Spleen (tissue), 11 donors: ENCODE results near the gene C14orf132. TPM values are rescaled to one million over a fixed set of nuclear protein-coding genes. Genes with fewer than 3 reads are reported as not detected.
"Not testable (repeated sequence)": the region's sequence is repeated elsewhere in the genome, so short reads cannot be mapped to it uniquely, and the experiment has no call there.

Experiments used
- DNase-seq: peaks from one replicate; pipeline ENCODE4 v3.0.0-alpha.2; 2020
- H3K27ac ChIP-seq, 8 donors: fragments of 200-600 bp; sonication (generic) in 7 of 8; 1 replicate in 4 of 8; 2 replicates in 4 of 8; pipeline versions ENCODE4 v1.5.0 to v1.8.0; 2016 to 2021; ENCODE audit warnings: inconsistent platforms in 4 of 8, mild to moderate bottlenecking in 4 of 8, moderate library complexity in 1 of 8
- H3K27me3 ChIP-seq, 7 donors: fragments of 200-600 bp; sonication (generic) in 6 of 7; replicated peaks in 1 of 7; 1 replicate in 4 of 7; 2 replicates in 3 of 7; pipeline versions ENCODE4 v1.5.0 to v1.8.0; 2016 to 2021; ENCODE audit warnings: inconsistent platforms in 3 of 7, mild to moderate bottlenecking in 1 of 7
- H3K36me3 ChIP-seq, 6 donors: fragments of 200-600 bp; sonication (generic) in 5 of 6; 1 replicate in 4 of 6; 2 replicates in 2 of 6; pipeline versions ENCODE4 v1.5.0 to v1.8.0; 2016 to 2021; ENCODE audit warnings: inconsistent platforms in 2 of 6
- H3K4me1 ChIP-seq, 6 donors: fragments of 200-600 bp; sonication (generic) in 5 of 6; 1 replicate in 3 of 6; 2 replicates in 3 of 6; pipeline versions ENCODE4 v1.5.0 to v1.8.0; 2016 to 2021; ENCODE audit warnings: inconsistent platforms in 3 of 6
- H3K4me3 ChIP-seq, 8 donors: fragments of 200-600 bp; sonication (generic) in 7 of 8; 1 replicate in 4 of 8; 2 replicates in 4 of 8; pipeline versions ENCODE4 v1.5.0 to v1.8.0; 2016 to 2021; ENCODE audit warnings: inconsistent platforms in 4 of 8, mild to moderate bottlenecking in 4 of 8, moderate library complexity in 2 of 8
- H3K9me3 ChIP-seq, 8 donors: fragments of 200-600 bp; sonication (generic) in 7 of 8; 1 replicate in 4 of 8; 2 replicates in 4 of 8; pipeline versions ENCODE4 v1.5.0 to v1.8.0; 2016 to 2021; ENCODE audit warnings: inconsistent platforms in 4 of 8
- POLR2A ChIP-seq, 3 donors: fragments of 450-650 bp; IDR thresholded peaks; one replicate each; pipeline ENCODE4 v1.5.1; 2017; ENCODE audit warnings: antibody characterized with exemption in 3 of 3, mild to moderate bottlenecking in 1 of 3
- POLR2AphosphoS5 ChIP-seq, 3 donors: sonication (generic); formaldehyde crosslinking; IDR thresholded peaks; one replicate each; pipeline ENCODE4 v1.5.1; 2017; ENCODE audit warnings: antibody characterized with exemption in 3 of 3
- WGBS, 5 donors: extraction: QIAGEN DNeasy Blood & Tissue Kit in 3 of 5; methylation state at CpG; one replicate each; pipeline versions ENCODE4 v1.1.5 to v1.1.7; 2013 to 2018; 5-methylcytosine and 5-hydroxymethylcytosine counted together
- intact Hi-C: fragments of 100-400 bp; cut with DNase I; formaldehyde crosslinking; loops from one replicate; pipeline ENCODE4 v1.15.0; 2023; ENCODE audit warnings: low total_unique reads
- polyA plus RNA-seq, 3 donors: library from polyadenylated mRNA; stranded (reverse); fragments of 200-250 nt; gene quantifications; one replicate each; pipeline ENCODE4 v1.2.1, GENCODE V29; 2013
- total RNA-seq, 7 donors: library from RNA; depleted of rRNA in 3 of 7; stranded (reverse); fragments of >200 nt in 3 of 7; fragmentation: NEBNext Ultra II Directional in 4 of 7; extraction: Animal tissue kit (Norgen Biotek cat#: 25700) in 4 of 7; gene quantifications; one replicate each; pipeline versions ENCODE4 v1.1.0 to v1.2.1, GENCODE V29; 2016 to 2021
- TF ChIP-seq, protein P1 (sequence below), 11 experiments: fragments of 200-600 bp in 7 of 11; fragments of 450-650 bp in 4 of 11; sonication (generic) in 4 of 11; IDR thresholded peaks in 8 of 11; conservative IDR thresholded peaks in 3 of 11; 1 replicate in 7 of 11; 2 replicates in 4 of 11; pipeline versions ENCODE4 v1.4.0 to v1.8.0; 2016 to 2021; ENCODE audit warnings: antibody characterized with exemption in 11 of 11, inconsistent platforms in 4 of 11, mild to moderate bottlenecking in 1 of 11
- donor health status: healthy with polysubstance abuse.
- donor health status: DM: no; HTN: no; CAD: no; lungs with moderate emphysema.
- donor health status: DM: no; HTN: no; CAD: no.
- donor health status: Bipolar disorder and iron deficiency.
- donor health status: healthy.
- donor health status: DM: no; HTN: no; CAD: no.
- donor health status: DM: yes; HTN: yes; CAD: no.

The C14orf132 gene
- total and polyA plus RNA-seq, 10 donors, result 1.8 to 16.4 (median 7.8) TPM

DNA sequence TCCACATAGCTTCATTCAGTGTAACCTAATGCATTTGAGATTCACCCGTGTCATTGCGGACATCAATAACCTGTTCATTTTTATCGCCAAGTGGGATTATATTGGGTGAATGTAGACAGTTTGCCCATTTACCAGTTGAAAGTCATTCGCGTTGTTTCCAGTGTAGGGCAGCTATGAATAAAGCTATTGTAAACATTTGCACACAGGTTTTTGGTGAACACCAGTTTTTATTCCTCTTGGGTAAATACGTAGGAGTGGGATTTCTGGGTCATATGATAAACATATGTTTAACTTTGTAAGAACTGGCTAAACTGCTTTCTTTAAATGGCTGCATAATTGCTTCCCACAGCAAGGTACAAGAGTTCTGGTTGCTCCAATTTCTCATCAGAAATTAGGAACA is 33.6 kb downstream of the C14orf132 start:
- TF ChIP-seq, protein P1, sequence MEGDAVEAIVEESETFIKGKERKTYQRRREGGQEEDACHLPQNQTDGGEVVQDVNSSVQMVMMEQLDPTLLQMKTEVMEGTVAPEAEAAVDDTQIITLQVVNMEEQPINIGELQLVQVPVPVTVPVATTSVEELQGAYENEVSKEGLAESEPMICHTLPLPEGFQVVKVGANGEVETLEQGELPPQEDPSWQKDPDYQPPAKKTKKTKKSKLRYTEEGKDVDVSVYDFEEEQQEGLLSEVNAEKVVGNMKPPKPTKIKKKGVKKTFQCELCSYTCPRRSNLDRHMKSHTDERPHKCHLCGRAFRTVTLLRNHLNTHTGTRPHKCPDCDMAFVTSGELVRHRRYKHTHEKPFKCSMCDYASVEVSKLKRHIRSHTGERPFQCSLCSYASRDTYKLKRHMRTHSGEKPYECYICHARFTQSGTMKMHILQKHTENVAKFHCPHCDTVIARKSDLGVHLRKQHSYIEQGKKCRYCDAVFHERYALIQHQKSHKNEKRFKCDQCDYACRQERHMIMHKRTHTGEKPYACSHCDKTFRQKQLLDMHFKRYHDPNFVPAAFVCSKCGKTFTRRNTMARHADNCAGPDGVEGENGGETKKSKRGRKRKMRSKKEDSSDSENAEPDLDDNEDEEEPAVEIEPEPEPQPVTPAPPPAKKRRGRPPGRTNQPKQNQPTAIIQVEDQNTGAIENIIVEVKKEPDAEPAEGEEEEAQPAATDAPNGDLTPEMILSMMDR (IDR thresholded peaks at IDR 0.05 in 8 of 11, conservative IDR thresholded peaks at IDR 0.05 in 3 of 11), result no peak
- no peak for TF ChIP-seq POLR2A (IDR thresholded peaks at IDR 0.05)
- no peak for TF ChIP-seq POLR2AphosphoS5 (IDR thresholded peaks at IDR 0.05)
- DNase-seq, result no peak
- H3K4me3 ChIP-seq, result no peak overlapping the region
- no peak overlapping the region for H3K27ac ChIP-seq
- 81 to 98% (median 88%) methylated on average over 6 of the region's 6 CpGs for WGBS, 5 donors
- H3K9me3 ChIP-seq, result peaks cover 0 to 7% (median 0%) of the 10 kb centered on the region in 8 donors
- no peaks in the 10 kb centered on the region for H3K27me3 ChIP-seq
- H3K4me1 ChIP-seq, result no peaks in the 10 kb centered on the region
- intact Hi-C loops, result no loop called here
- H3K36me3 ChIP-seq, result no peaks in the 10 kb centered on the region

DNA sequence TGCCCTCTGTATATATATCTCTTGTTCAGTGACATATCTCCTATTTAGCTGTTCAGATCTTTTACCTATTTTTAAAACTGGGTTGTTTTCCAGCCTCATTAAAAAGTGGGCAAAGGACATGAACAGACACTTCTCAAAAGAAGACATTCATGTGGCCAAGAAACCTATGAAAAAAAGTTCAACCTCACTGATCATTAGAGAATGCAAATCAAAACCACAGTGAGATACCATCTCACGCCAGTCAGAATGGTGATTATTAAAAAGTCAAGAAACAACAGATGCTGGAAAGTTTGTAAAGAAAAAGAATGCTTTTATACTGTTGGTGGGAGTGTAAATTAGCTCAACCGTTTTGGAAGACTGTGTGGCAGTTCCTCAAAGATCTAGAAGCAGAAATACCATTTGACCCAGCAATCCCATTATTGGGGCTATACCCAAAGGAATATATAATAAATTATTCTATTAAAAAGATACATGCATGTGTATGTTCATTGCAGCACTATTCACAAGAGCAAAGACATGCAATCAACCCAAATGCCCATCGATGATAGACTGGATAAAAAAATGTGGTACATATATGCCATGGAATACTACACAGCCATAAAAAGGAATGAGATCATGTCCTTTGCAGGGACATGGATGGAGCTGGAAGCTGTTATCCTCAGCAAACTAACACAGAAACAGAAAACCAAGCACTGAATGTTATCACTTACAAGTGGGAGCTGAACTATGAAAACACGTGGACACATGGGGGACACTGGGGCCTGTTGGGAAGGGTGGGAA is 34.3 kb downstream of the C14orf132 start:
- intact Hi-C loops, DNase-seq, H3K9me3 ChIP-seq, H3K4me3 ChIP-seq, H3K36me3 ChIP-seq, H3K27ac ChIP-seq, H3K27me3 ChIP-seq, H3K4me1 ChIP-seq: not testable (repeated sequence)
- 69 to 89% (median 83%) methylated on average over 4 of the region's 4 CpGs for WGBS, 5 donors

DNA sequence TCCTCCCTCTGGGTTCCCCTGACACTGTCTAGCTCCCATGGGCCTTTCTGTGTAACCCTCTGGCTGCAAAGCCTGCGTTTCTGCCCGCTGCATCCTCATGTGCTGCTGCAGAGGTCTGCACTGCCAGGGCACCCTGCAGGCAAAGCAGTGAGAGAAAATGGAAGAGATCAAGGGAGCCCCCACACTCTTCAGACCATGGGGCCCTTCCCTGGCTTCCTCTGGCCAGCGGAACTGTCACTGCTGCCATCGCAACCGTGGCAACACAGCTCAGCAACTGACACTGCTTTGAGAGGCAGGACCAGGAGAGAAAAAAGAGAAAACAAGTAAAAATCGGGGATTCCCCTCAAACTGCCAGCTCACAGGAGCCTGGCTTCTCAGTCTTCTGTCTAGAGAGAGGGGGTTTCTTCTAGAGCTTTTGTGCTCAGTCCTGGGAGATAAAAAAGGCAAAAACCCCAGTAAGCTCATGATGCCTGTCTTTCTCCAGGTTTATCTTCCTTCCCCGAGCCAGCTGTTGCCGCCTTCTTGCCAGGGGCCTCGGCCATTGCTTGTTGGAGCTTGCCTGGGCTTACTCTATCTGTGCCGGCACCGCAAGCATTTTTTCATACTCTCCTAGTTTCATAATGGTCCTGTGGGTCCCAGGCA is 38.9 kb downstream of the C14orf132 start:
- WGBS, 5 donors, result 61 to 75% (median 72%) methylated on average over 11 of the region's 11 CpGs
- H3K9me3 ChIP-seq, result peaks cover 0 to 9% (median 0%) of the 10 kb centered on the region in 8 donors
- peaks cover 0 to 15% (median 0%) of the 10 kb centered on the region in 7 donors for H3K27me3 ChIP-seq
- H3K4me3 ChIP-seq, result no peak overlapping the region
- H3K36me3 ChIP-seq, result no peaks in the 10 kb centered on the region
- intact Hi-C loops, result no loop called here
- H3K4me1 ChIP-seq, result no peaks in the 10 kb centered on the region
- TF ChIP-seq POLR2A (IDR thresholded peaks at IDR 0.05) (no peak), POLR2AphosphoS5 (IDR thresholded peaks at IDR 0.05) (no peak)
- TF ChIP-seq, protein P1 (IDR thresholded peaks at IDR 0.05 in 8 of 11, conservative IDR thresholded peaks at IDR 0.05 in 3 of 11), result no peak
- DNase-seq, result peak; percentile 18
- H3K27ac ChIP-seq, result no peak overlapping the region

DNA sequence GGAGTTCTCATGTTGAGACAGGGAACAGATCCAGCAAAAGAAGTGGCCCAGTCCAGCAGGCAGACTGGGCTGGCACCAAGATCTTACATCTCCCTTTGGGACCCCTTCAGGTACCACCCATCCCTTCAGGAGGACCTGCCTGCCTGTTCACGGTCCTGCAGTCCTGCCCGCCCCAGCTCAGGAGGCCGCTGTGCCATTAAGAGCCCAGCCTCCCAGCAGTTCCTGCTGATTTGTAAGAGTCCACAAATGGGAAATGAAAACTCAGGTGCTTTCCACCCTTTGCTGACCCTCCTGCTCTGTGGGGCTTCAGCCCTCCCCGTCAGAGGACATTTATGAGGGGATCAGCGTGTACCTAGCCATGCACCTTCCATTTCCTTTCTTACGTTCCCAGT is 39.5 kb downstream of the C14orf132 start:
- WGBS, 5 donors, result 79 to 93% (median 88%) methylated on average over 6 of the region's 6 CpGs
- DNase-seq, result peak; percentile 48
- Histone ChIP-seq H3K9me3 (peaks cover 0 to 6% (median 0%) of the 10 kb centered on the region in 8 donors), H3K27me3 (peaks cover 0 to 15% (median 0%) of the 10 kb centered on the region in 7 donors), H3K4me1 (no peaks in the 10 kb centered on the region), H3K36me3 (no peaks in the 10 kb centered on the region), H3K4me3 (no peak overlapping the region), H3K27ac (no peak overlapping the region)
- TF ChIP-seq, protein P1 (IDR thresholded peaks at IDR 0.05 in 8 of 11, conservative IDR thresholded peaks at IDR 0.05 in 3 of 11), result no peak
- TF ChIP-seq POLR2A (IDR thresholded peaks at IDR 0.05) (no peak), POLR2AphosphoS5 (IDR thresholded peaks at IDR 0.05) (no peak)
- intact Hi-C loops, result no loop called here
